Measurements from ENCODE around the gene RELN. TPM values are rescaled to one million over a fixed set of nuclear protein-coding genes. Genes with fewer than 3 reads are reported as not detected.

The RELN gene
- total RNA-seq, 2 experiments from 2014 or later = not detected

GRCh38 chr7:103805346-103805745 is 184.1 kb downstream of the RELN start:
- intact Hi-C loops (cut with DNase I, micrococcal nuclease) = no loop called here
- H3K27me3 ChIP-seq (ENCODE audit: control insufficient read depth in 1 of 2, insufficient read depth in 2 of 2, low read length in 2 of 2) = no peaks in the 10 kb centered on the region
- Mint-ChIP-seq H3K36me3 (ENCODE audit: low read depth) (no peaks in the 10 kb centered on the region), H3K27ac (no peak overlapping the region), H3K4me3 (no peak overlapping the region), H3K4me1 (ENCODE audit: low read depth) (peaks cover 9% of the 10 kb centered on the region), H3K27me3 (no peaks in the 10 kb centered on the region), H3K9me3 (no peaks in the 10 kb centered on the region)
- no peak overlapping the region for H3K27ac ChIP-seq (ENCODE audit: low read depth in 1 of 2, low read length in 2 of 2)
- no peaks in the 10 kb centered on the region for H3K9me3 ChIP-seq (ENCODE audit: control insufficient read depth in 1 of 2, insufficient read depth in 1 of 2, low read length in 2 of 2)
- ChIA-PET POLR2A (no interaction called here), CTCF (no interaction called here)
- ATAC-seq (ENCODE audit: poor library complexity) (no peak), DNase-seq (no peak)
- no peak for TF ChIP-seq CTCF (IDR thresholded peaks at IDR 0.05)
- H3K36me3 ChIP-seq (ENCODE audit: insufficient read depth, low read length) = no peaks in the 10 kb centered on the region
- no peak overlapping the region for H3K4me3 ChIP-seq (ENCODE audit: low read length)
- H3K4me1 ChIP-seq (ENCODE audit: insufficient read depth, low read length) = no peaks in the 10 kb centered on the region

- no peak overlapping the region for H3K4me3 Mint-ChIP-seq
- no peaks in the 10 kb centered on the region for H3K36me3 ChIP-seq (ENCODE audit: insufficient read depth, low read length)
- no peaks in the 10 kb centered on the region for H3K9me3 Mint-ChIP-seq
- no peaks in the 10 kb centered on the region for H3K4me1 ChIP-seq (ENCODE audit: insufficient read depth, low read length)
- no peaks in the 10 kb centered on the region for H3K36me3 Mint-ChIP-seq (ENCODE audit: low read depth)
- H3K4me1 Mint-ChIP-seq (ENCODE audit: low read depth) = no peaks in the 10 kb centered on the region
- ChIA-PET CTCF (no interaction called here), POLR2A (no interaction called here)
- H3K27me3 ChIP-seq (ENCODE audit: control insufficient read depth in 1 of 2, insufficient read depth in 2 of 2, low read length in 2 of 2) = no peaks in the 10 kb centered on the region
- H3K4me3 ChIP-seq (ENCODE audit: low read length) = no peak overlapping the region
- ATAC-seq (ENCODE audit: poor library complexity) (no peak), DNase-seq (no peak)
- no peaks in the 10 kb centered on the region for H3K27me3 Mint-ChIP-seq
- no peak for TF ChIP-seq CTCF (IDR thresholded peaks at IDR 0.05)
- H3K9me3 ChIP-seq (ENCODE audit: control insufficient read depth in 1 of 2, insufficient read depth in 1 of 2, low read length in 2 of 2) = no peaks in the 10 kb centered on the region
- no peak overlapping the region for H3K27ac Mint-ChIP-seq
- H3K27ac ChIP-seq (ENCODE audit: low read depth in 1 of 2, low read length in 2 of 2) = no peak overlapping the region
- intact Hi-C loops (cut with DNase I, micrococcal nuclease) = no loop called here
Measured at GRCh38 chr7:103803631-103804030, 185.8 kb downstream of the RELN start.

- no peak for ATAC-seq (ENCODE audit: poor library complexity)
- CTCF ChIA-PET = no interaction called here
- H3K27me3 Mint-ChIP-seq = no peaks in the 10 kb centered on the region
Measured at GRCh38 chr7:103799298-103799697, 190.2 kb downstream of the RELN start.

More at GRCh38 chr7:103799298-103799697, 190.2 kb downstream of the RELN start:
- H3K9me3 Mint-ChIP-seq = no peaks in the 10 kb centered on the region
- DNase-seq = no peak
- H3K4me1 ChIP-seq (ENCODE audit: insufficient read depth, low read length) = no peaks in the 10 kb centered on the region
- POLR2A ChIA-PET = no interaction called here
- no peaks in the 10 kb centered on the region for H3K36me3 ChIP-seq (ENCODE audit: insufficient read depth, low read length)
- no peaks in the 10 kb centered on the region for H3K4me1 Mint-ChIP-seq (ENCODE audit: low read depth)
- H3K27ac ChIP-seq (ENCODE audit: low read depth in 1 of 2, low read length in 2 of 2) = no peak overlapping the region
- no peak overlapping the region for H3K4me3 ChIP-seq (ENCODE audit: low read length)
- no peaks in the 10 kb centered on the region for H3K36me3 Mint-ChIP-seq (ENCODE audit: low read depth)
- H3K27ac Mint-ChIP-seq = no peak overlapping the region
- H3K9me3 ChIP-seq (ENCODE audit: control insufficient read depth in 1 of 2, insufficient read depth in 1 of 2, low read length in 2 of 2) = no peaks in the 10 kb centered on the region
- no peak overlapping the region for H3K4me3 Mint-ChIP-seq
- TF ChIP-seq CTCF (IDR thresholded peaks at IDR 0.05) = no peak
- intact Hi-C loops (cut with DNase I, micrococcal nuclease) = no loop called here
- no peaks in the 10 kb centered on the region for H3K27me3 ChIP-seq (ENCODE audit: control insufficient read depth in 1 of 2, insufficient read depth in 2 of 2, low read length in 2 of 2)

All from CD4-positive, alpha-beta T cell (primary cell).